ENCODE results near the gene FAM219A.
"Not testable (repeated sequence)": the region's sequence is repeated elsewhere in the genome, so short reads cannot be mapped to it uniquely, and the experiment has no call there.

Gene FAM219A

DNA sequence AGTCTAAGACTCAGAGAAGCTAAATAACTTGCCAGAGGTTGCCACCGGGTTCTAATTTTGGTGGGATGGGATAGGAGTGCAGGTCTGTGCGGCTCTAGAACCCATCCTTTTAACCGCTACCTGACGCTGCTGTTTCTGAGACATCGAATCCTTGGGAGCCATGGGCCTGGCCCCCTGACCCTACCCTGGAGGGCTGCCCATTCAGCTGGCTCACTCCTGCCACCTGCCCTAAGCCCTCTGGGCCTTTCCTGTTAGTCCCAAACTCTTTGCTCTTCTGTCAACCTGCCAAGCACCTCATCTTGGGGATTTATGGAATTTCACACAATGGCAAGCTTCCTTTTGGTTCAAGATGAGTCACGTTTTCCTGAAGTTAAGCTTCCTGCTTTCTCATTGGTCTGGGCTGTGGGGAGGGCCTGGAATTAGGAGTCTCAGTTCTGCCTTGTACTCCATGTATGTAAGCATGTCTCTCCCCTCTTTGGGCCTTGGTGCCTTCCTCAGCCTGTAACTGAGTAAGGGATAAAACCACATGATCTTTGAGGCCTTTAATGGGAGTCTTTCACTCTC is 37.9 kb upstream of the FAM219A start:
- TF ChIP-seq POLR2A (IDR thresholded peaks at IDR 0.05; ENCODE audit: low read depth, low read length) = no peak
- FAIRE-seq = no peak
- DNase-seq (ENCODE audit: insufficient read length, low spot score) = no peak

DNA sequence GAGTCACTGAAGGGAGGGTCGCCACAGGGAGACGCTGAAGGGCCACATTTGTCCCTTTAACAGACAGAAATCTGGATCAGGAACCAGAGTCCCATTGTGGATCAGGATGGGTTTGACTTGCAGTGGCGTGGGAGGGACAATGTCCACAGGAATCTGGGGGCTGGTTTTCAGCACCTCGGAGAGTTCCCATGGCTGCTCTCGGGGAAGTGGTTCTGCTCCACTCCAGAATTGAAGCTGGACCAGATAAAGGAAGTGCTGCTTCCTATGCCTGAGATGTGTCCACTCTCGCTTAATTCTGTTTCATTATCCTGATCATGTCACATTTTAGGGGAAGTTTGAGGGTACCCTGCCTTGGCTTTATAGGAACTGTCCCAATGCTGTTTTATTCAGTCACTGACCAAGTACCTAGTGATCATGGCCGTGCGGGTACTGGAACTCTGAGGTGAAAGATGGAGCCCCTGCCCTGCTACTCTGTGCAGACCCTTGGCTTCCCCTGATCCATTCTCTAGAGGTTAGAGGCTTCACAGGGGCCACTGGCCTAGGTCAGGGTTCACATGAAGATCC is 35.7 kb upstream of the FAM219A start:
- no peak for FAIRE-seq
- peak; percentile 33 for DNase-seq (ENCODE audit: insufficient read length, low spot score)
- no peak for TF ChIP-seq POLR2A (IDR thresholded peaks at IDR 0.05; ENCODE audit: low read depth, low read length)

DNA sequence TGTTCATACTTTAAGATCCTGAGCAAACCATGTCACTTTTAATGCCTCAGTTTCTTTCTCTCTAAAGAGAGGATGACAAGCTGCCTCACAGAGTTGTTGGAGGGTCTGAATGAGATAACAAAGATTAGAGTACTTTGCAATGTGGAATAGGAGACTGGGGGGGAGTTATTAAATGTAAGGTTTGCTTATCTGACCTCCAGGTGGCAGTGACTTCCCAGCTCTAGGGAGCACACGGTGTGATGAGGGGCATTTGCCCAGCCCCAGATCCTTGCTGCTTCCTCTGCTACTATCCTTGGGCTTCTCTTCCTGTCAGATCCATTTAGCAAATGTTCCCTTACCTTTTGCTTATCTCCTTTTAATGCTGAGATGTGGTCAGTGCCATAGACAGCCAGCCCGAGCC is 33.7 kb upstream of the FAM219A start:
- TF ChIP-seq POLR2A (IDR thresholded peaks at IDR 0.05; ENCODE audit: low read depth, low read length) = no peak
- FAIRE-seq (no peak), DNase-seq (ENCODE audit: insufficient read length, low spot score) (no peak)

DNA sequence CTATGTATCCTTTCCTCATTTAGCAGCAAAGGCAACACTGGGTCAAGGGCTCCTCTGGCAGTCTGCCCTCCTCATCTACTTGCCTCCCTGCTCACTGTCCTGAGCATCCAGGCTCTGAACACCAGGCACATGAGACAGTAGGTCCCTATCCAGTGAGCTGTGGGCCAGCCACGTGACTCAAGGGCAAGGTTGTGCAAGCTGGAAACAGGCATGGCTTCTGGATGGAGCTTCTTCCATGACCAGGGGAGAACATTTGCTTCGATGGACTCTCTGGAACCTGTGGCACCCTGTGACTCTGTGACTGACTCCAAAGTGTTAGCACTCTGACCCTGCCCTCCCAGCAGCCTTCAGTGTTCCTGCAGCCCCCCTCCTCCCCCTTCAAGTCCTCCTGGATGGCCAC is 33.2 kb upstream of the FAM219A start:
- DNase-seq (ENCODE audit: insufficient read length, low spot score) (no peak), FAIRE-seq (no peak)
- TF ChIP-seq POLR2A (IDR thresholded peaks at IDR 0.05; ENCODE audit: low read depth, low read length) = no peak

DNA sequence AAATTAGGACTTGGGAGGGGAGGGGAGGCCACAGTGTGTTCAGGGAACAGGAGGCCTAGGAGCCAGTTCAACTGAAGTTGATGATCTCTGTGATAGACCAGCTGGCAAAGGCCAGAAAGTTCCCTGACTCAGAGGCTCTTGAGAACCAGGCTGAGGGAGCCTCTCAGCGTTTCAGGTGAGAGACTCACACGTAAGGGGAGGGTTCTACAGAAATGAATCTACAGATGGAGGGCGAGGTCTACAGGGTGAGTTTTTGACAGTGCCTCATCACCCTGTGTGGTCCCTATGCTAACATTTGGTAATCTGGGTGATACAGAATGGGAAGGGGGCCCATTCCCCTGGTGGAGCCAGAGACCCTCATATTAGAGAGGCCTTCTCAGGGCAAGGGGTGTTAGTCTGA is 32.4 kb upstream of the FAM219A start:
- TF ChIP-seq POLR2A (IDR thresholded peaks at IDR 0.05; ENCODE audit: low read depth, low read length) = no peak
- FAIRE-seq = no peak
- DNase-seq (ENCODE audit: insufficient read length, low spot score) = no peak

DNA sequence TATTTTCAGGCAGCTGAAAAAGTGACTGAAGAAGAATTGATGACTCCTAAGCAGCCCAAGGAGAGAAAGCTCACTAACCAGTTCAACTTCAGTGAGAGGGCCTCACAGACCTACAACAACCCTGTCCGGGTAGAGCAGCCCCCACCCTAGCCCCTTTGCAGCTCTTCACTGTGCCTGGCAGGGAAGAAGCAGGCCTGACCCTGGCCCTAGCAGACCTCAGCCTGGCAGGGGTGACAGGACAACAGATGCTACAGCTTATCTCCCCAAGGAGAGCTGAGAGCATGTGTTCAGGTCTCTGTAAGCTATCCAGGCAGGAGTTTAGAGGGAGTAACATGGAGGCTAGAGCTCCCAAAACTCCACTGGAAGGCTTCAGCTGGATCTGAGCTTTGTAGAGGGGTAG is 32.0 kb upstream of the FAM219A start:
- no peak for FAIRE-seq
- no peak for DNase-seq (ENCODE audit: insufficient read length, low spot score)
- no peak for TF ChIP-seq POLR2A (IDR thresholded peaks at IDR 0.05; ENCODE audit: low read depth, low read length)

DNA sequence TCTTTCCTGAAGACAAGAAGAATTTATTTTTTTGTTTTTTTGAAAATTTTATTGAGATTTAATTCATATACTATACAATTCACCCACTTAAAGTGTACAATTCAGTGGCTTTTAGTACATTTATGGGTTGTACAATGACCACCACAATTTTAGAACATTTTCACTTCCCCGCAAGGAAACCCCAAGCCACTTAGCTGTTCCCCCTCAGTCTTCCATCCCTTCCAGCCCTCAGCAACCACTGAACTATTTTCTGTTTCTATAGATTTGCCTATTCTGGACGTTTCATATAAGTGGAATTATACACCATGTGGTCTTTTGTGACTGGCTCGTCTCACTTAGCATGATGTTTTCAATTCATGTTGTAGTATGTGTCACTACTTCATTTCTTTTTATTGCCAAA is 28.2 kb upstream of the FAM219A start:
- no peak for TF ChIP-seq POLR2A (IDR thresholded peaks at IDR 0.05; ENCODE audit: low read depth, low read length)
- no peak for DNase-seq (ENCODE audit: insufficient read length, low spot score)
- FAIRE-seq = no peak

DNA sequence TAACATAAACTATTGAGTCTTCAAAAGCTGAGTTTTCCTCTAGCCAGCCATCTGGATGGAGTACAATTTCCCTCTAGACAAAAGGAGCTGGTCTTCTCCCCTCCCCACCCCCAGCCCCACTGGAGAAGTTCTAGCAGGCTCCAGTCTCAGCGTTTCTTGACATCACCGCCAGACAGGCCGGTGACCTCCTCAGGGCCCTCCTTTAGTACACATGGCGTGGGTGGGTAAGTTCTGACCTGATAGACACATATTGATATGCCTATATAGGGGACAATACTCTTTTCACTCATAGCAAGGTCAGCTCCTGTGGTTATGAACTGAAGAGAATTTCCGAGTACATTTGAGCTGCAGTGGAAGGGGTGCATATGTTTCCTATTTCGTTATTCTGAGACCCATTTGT is 27.5 kb upstream of the FAM219A start:
- no peak for FAIRE-seq
- no peak for TF ChIP-seq POLR2A (IDR thresholded peaks at IDR 0.05; ENCODE audit: low read depth, low read length)
- no peak for DNase-seq (ENCODE audit: insufficient read length, low spot score)

DNA sequence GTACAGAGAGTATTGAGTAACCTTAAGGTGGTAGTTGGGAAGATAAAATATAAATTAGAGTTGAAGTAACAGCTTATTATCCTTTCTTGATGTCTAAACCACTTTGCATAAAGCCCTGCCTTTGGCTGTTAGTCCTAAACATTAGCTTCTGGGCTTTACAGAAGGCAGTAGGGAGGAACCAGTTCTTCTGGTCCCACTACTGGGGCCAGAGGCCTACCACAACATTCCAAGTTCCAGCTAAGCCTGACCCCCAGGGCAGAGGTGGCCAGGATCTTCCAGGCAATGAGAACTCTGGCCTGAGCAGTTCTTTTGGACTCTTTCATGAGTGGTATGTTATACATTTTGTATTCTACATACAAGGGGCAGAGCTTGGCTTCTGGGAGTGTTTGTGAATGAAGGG is 26.3 kb upstream of the FAM219A start:
- no peak for TF ChIP-seq POLR2A (IDR thresholded peaks at IDR 0.05; ENCODE audit: low read depth, low read length)
- DNase-seq (ENCODE audit: insufficient read length, low spot score) (no peak), FAIRE-seq (no peak)

DNA sequence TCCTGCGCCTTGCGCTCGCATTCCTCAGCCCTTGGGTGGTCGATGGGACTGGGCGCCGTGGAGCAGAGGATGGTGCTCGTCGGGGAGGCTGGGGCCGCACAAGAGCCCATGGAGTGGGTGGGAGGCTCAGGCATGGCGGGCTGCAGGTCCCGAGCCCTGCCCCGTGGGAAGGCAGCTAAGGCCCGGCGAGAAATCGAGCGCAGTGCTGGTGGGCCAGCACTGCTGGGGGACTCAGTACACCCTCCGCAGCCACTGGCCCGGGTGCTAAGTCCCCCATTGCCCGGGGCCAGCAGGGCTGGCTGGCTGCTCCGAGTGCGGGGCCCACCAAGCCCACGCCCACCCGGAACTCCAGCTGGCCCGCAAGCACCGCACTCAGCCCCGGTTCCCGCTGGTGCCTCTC is 24.4 kb upstream of the FAM219A start:
- not testable (repeated sequence) for FAIRE-seq; DNase-seq (ENCODE audit: insufficient read length, low spot score)

DNA sequence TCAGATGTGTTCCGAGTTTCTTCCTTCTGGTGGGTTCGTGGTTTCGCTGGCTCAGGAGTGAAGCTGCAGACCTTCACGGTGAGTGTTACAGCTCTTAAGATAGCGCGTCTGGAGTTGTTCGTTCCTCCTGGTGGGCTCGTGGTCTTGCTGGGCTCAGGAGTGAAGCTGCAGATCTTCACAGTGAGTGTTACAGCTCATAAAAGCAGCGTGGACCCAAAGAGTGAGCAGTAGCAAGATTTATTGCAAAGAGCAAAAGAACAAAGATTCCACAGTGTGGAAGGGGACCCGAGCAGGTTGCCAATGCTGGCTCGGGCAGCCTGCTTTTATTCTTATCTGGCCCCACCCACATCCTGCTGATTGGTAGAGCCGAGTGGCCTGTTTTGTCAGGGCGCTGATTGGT is 23.2 kb upstream of the FAM219A start:
- not testable (repeated sequence) for FAIRE-seq; DNase-seq (ENCODE audit: insufficient read length, low spot score)

DNA sequence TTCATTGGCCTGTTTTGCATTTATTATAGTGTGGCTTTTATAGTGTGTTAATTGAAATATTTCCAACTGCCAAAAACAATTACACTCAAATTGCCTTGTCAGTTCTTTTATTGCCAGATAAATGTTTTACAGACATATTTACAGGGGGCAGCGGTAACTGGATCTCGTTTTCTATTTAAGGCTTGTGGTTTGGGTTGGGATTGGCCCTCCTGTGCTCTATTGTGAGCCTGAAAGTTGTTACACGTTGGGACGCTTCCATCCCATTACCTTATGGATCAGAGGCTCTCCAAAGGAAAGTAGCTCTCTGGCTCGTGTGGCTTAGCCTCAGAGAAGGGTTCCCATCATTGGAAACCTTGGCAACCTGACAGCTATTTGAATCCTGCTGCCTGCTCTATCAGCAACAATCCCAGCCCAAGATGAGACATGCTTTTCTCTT is 21.1 kb upstream of the FAM219A start:
- TF ChIP-seq POLR2A (IDR thresholded peaks at IDR 0.05; ENCODE audit: low read depth, low read length) = no peak
- no peak for FAIRE-seq
- DNase-seq (ENCODE audit: insufficient read length, low spot score) = no peak

DNA sequence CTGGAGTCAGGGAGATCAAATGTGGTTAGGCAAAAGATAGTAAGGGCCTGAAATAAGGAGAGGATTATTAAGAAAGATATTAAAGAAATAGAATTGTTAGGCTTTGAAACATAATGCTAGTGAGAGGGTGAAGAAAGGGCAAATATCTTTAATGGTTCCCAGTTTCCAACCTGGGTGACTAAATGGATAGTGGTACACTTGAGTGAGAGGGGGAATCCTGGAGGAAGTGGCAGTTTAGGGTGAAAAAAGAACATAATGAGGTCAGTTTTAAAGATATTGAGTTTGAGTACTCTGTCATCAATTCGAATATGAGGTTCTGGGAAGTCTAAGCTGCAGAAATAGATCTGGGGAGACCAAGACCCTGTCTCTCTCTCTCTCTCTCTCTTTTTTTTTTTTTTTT is 19.2 kb upstream of the FAM219A start:
- FAIRE-seq (no peak), DNase-seq (ENCODE audit: insufficient read length, low spot score) (no peak)
- TF ChIP-seq POLR2A (IDR thresholded peaks at IDR 0.05; ENCODE audit: low read depth, low read length) = no peak

DNA sequence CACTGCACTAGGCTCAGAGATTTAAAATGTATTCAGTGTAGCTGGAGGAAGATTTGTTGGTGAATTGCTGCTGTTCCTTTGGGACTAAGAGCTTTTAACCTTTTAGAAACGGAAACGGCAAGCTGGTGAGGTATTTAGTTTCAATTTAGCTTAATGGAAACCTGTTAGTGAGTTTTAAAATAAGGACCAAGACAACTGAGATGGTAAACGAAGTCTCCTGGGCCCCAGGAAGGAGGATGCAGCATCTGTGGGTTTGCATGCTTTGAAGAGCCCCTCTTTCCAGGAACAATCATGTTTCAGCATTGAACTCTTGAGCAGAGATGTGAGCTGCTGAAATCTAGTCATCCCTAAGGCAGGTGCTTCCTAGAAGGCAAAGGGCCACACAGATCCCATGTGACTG is 16.7 kb upstream of the FAM219A start:
- FAIRE-seq (no peak), DNase-seq (ENCODE audit: insufficient read length, low spot score) (no peak)

DNA sequence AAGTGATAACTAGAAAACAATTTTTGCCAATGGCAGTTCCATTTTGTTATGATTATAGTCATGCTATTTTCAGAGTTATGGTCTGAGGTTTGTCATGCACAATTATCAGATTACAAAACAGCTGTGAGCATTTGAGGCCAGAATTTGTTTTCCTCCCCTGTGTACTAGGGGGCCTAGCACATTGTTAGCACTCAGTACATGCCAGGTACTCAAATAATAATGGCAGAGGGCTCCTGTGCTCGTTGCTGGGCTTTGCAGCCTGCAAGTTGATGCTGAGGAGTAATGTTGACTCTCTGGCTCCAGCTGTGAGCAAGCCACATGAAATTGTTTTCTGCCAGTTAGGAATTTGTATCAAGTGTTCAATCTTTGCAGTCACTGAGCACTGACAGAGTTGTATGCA is 7.1 kb upstream of the FAM219A start:
- DNase-seq (ENCODE audit: insufficient read length, low spot score) = no peak

More for the DNA sequence above, 16.7 kb upstream of the FAM219A start:
- no peak for TF ChIP-seq POLR2A (IDR thresholded peaks at IDR 0.05; ENCODE audit: low read depth, low read length)

DNA sequence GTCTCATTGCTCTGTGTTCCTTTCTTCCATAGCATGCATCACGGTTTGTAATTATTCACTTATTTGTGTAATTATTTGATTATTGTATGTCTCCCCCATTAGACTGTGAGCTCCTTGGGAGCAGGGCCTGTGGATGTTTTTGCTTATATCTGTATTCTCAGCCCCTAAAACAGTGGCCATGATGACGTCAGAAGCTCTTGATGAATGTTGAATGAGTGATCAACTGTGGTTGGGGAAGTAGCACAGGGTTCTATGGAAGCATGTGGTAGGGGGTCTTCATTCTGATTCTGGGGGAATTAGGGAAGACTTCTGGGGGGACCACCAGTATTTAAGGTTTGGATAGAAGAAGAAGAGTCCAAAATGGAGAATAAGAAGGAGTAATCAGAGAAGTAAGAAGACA is 6.2 kb upstream of the FAM219A start:
- FAIRE-seq (no peak), DNase-seq (ENCODE audit: insufficient read length, low spot score) (no peak)
- TF ChIP-seq POLR2A (IDR thresholded peaks at IDR 0.05; ENCODE audit: low read depth, low read length) = no peak

More for the DNA sequence above, 7.1 kb upstream of the FAM219A start:
- no peak for FAIRE-seq
- TF ChIP-seq POLR2A (IDR thresholded peaks at IDR 0.05; ENCODE audit: low read depth, low read length) = no peak

Data from H54 (cell line).